ENCODE results near the gene CCDC91.
"Not testable (repeated sequence)": the region's sequence is repeated elsewhere in the genome, so short reads cannot be mapped to it uniquely, and the experiment has no call there.

The CCDC91 gene

GRCh38 chr12:28456934-28457710 lies 266.9 kb downstream of the CCDC91 start:
- no peak for DNase-seq

GRCh38 chr12:28457785-28458184 lies 267.5 kb downstream of the CCDC91 start:
- DNase-seq: no peak

GRCh38 chr12:28459481-28459880 lies 269.2 kb downstream of the CCDC91 start:
- no peak for DNase-seq

DNA sequence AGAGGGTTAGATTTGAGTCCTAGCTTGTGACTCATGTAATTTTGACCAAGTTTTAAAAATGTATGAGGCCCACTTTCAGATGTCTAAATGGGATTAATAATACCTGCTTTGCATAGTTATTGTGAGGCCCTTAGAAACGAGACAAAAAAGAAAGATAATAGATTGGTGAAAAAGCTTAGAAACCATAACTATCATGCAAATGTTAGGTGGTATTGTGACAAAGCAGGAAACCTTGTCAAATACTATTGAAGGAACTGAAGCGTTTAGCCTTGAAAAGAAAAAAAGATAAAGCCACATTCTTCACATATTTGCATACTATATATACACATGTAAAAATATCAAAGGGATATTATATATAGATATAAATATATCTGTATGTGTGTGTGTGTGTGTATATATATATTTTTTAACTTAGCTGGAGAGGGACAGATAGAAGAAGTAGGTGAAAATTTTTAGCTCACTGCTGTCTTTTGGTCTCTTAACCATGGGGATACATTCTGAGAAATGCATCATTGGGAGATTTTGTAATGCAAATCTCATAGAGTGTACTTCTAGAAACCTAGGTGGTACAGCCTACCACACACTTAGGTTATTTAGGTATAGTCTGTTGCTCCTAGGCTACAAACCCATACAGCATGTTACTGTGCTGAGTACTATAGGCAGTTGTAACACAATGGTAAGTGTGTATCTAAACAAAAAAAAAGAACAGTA lies 270.3 kb downstream of the CCDC91 start:
- DNase-seq: no peak

DNA sequence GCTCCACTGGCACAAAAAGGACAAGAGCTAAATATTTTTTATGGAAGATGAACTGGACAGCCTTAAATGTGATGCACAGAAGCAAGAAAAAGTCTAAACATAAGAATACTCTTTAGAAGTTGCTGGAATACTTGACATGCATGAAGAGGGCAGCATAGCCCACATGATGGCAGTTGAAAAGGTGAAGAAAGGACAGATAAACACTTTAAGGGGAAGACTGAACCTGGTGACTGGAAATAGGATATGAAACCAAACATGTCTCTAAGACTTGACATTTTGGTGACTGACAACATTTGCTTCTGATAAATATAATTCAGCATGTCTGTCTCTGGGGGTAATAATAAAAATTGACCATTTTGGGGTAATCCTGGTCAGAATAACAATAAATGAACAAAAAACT lies 273.1 kb downstream of the CCDC91 start:
- no peak for DNase-seq

GRCh38 chr12:28471762-28472161 lies 281.5 kb downstream of the CCDC91 start:
- DNase-seq: not testable (repeated sequence)

GRCh38 chr12:28476206-28476605 lies 285.9 kb downstream of the CCDC91 start:
- not testable (repeated sequence) for DNase-seq

DNA sequence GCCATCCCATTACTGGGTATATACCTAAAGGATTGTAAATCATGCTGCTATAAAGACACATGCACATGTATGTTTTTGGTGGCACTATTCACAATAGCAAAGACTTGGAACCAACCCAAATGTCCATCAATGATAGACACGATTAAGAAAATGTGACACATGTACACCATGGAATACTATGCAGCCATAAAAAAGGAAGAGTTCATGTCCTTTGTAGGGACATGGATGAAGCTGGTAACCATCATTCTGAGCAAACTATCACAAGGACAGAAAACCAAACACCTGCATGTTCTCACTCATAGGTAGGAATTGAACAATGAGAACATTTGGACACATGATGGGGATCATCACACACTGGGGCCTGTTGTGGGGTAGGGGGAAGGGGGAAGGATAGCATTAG lies 288.8 kb downstream of the CCDC91 start:
- DNase-seq: not testable (repeated sequence)

GRCh38 chr12:28479683-28480082 lies 289.4 kb downstream of the CCDC91 start:
- no peak for DNase-seq

- no peak for DNase-seq
These were observed 293.9 kb downstream of the CCDC91 start for GRCh38 chr12:28484156-28484555.

- no peak for DNase-seq
These were observed 296.3 kb downstream of the CCDC91 start for GRCh38 chr12:28486521-28486920.

GRCh38 chr12:28489246-28489645 lies 299.0 kb downstream of the CCDC91 start:
- DNase-seq: no peak

- DNase-seq: no peak
These were observed 307.7 kb downstream of the CCDC91 start for GRCh38 chr12:28497889-28498411.

DNA sequence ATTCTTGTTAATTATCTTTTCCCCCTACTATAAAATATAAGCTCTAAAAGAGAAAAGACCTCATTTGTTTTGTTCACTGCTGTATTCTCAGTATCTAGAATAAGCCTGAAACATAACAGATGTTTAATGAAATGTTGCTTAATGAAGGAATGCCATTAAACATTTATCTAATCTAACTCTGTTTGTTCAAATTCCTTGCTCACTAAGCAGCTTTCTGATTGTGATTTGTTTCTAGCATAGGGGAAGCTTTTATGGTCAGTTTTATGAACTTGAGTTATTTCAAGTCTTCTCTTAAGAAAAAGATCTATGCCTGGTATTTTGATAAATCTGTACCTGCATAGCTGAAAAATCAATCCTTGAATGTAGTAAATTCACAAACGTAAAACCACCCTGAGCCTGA lies 308.6 kb downstream of the CCDC91 start:
- DNase-seq: no peak

GRCh38 chr12:28500373-28501024 lies 310.2 kb downstream of the CCDC91 start:
- DNase-seq: no peak

DNA sequence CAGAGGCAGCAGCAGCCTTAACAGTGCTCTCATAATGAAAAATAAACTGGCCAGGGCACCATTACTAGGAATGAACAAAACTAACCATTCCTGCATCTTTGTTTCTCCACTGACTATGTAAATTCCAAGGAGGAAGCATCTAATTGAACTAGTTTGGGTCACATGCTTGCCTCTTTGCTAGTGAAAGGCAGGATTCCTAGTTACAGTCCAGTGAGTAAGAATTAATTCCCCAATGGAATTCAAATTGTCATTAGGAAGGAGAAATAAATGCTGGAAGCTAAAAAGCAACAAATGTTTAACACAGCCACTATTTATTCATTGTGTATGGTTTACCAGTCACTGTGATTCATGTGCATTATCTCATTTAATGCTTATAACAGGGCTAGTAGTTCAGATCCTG lies 316.0 kb downstream of the CCDC91 start:
- DNase-seq: no peak

- DNase-seq: no peak
These were observed 316.8 kb downstream of the CCDC91 start for GRCh38 chr12:28507033-28507432.

- DNase-seq: no peak
These were observed 317.6 kb downstream of the CCDC91 start for GRCh38 chr12:28507867-28508266.

DNA sequence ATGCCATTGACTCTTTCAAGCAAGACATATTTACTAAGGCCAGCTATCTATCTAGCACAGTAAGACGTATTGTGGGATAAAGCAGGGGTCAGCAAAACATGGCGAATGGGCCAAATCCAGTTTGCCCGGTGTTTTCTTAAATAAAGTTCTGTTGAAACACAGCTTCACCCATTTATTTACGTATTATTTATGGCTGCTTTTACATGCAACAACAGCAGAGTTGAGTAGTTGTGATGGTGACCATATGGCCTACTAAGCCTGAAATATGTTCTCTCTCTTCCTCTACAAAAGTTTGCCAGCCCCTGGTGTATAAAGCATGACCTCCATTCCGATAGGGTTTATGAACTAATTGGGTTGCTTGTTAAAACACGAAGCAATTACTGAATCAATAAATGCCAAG lies 322.1 kb downstream of the CCDC91 start:
- DNase-seq: no peak

DNA sequence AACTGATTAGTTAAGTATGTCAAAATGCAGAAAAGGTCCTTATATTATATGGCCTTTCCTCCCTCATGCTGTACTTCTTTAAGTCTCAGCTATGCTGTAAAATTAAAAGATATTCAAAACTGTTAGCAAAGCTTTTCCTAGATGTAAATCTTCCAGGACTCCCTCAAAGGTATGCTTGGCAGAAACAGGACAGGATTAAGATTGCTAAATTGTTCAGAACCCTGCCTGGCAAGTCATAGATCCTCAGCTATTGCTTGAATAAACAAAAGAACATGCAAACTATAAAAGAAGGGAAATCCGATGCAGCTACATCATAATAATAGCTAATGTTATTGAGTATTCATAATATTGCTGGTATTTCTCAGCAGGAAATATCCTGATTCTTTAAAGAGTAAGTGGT lies 322.6 kb downstream of the CCDC91 start:
- no peak for DNase-seq

DNA sequence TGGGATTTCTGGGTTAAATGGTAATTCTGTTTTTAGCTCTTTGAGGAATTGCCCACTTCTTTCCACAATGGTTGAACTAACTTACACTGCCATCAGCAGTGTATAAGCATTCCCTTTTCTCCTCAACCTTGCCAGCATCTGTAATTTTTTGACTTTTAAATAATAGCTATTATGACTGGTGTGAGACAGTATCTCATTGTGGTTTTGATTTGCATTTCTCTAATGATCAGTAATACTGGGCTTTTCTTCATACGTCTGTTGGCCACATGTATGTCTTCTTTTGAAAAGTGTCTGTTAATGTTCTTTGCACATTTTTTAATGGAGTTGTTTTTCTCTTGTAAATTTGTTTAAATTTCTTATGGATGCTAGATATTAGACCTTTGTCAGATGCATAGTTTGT lies 323.7 kb downstream of the CCDC91 start:
- no peak for DNase-seq

DNA sequence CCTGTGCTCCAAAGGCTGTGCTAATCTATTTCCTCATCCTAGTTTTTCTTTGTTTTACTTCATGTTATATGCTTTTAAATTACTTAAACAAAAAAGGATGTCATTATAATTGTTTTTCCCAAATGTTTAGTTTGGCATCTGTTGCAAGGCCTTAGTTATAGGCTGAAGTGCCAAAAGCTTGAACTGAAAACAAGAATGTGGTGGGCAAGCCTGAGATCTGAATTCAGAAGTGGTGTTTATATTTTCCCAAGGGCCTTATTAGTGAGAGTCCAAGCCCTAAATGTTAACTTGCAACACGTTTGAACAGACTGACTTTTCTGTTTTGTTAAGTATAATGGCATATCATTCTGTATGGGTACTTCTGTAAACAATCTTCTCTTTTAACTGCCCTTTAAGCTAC lies 326.8 kb downstream of the CCDC91 start:
- no peak for DNase-seq
